ENCODE measurements around the gene KCNH1.

Gene KCNH1

GRCh38 chr1:210741564-210741963, 392.4 kb downstream of the KCNH1 start:
- no peak overlapping the region for H3K27ac ChIP-seq (ENCODE audit: low read depth, low read length)
- H3K4me1 ChIP-seq (ENCODE audit: control insufficient read depth, insufficient read depth, low read length): peaks cover 6% of the 10 kb centered on the region; the same call in 1 of the 2 replicates
- no peak overlapping the region for H3K9ac ChIP-seq (ENCODE audit: low read depth, low read length)
- no peaks in the 10 kb centered on the region for H3K36me3 ChIP-seq (ENCODE audit: control insufficient read depth, insufficient read depth, low read length)
- H3K4me3 ChIP-seq (ENCODE audit: low read depth, low read length): no peak overlapping the region
- H3K27me3 ChIP-seq (ENCODE audit: control insufficient read depth, insufficient read depth, low read length): no peaks in the 10 kb centered on the region
- no peaks in the 10 kb centered on the region for H3K9me3 ChIP-seq (ENCODE audit: control insufficient read depth, insufficient read depth, low read length)

- Histone ChIP-seq H3K9ac (ENCODE audit: low read depth, low read length) (no peak overlapping the region), H3K27ac (ENCODE audit: low read depth, low read length) (no peak overlapping the region), H3K36me3 (ENCODE audit: control insufficient read depth, insufficient read depth, low read length) (no peaks in the 10 kb centered on the region), H3K4me1 (ENCODE audit: control insufficient read depth, insufficient read depth, low read length) (peaks cover 7% of the 10 kb centered on the region; the same call in 1 of the 2 replicates), H3K27me3 (ENCODE audit: control insufficient read depth, insufficient read depth, low read length) (no peaks in the 10 kb centered on the region), H3K4me3 (ENCODE audit: low read depth, low read length) (no peak overlapping the region), H3K9me3 (ENCODE audit: control insufficient read depth, insufficient read depth, low read length) (no peaks in the 10 kb centered on the region)
Measured at GRCh38 chr1:210739627-210740026, 394.3 kb downstream of the KCNH1 start.

- Histone ChIP-seq H3K4me1 (ENCODE audit: control insufficient read depth, insufficient read depth, low read length) (peaks cover 7% of the 10 kb centered on the region; the same call in 1 of the 2 replicates), H3K36me3 (ENCODE audit: control insufficient read depth, insufficient read depth, low read length) (no peaks in the 10 kb centered on the region), H3K27me3 (ENCODE audit: control insufficient read depth, insufficient read depth, low read length) (no peaks in the 10 kb centered on the region), H3K9me3 (ENCODE audit: control insufficient read depth, insufficient read depth, low read length) (no peaks in the 10 kb centered on the region), H3K27ac (ENCODE audit: low read depth, low read length) (no peak overlapping the region), H3K4me3 (ENCODE audit: low read depth, low read length) (no peak overlapping the region), H3K9ac (ENCODE audit: low read depth, low read length) (no peak overlapping the region)
Measured at GRCh38 chr1:210738256-210738655, 395.7 kb downstream of the KCNH1 start.

- H3K27ac ChIP-seq (ENCODE audit: low read depth, low read length): no peak overlapping the region
- no peak overlapping the region for H3K9ac ChIP-seq (ENCODE audit: low read depth, low read length)
- H3K4me3 ChIP-seq (ENCODE audit: low read depth, low read length): no peak overlapping the region
- no peaks in the 10 kb centered on the region for H3K27me3 ChIP-seq (ENCODE audit: control insufficient read depth, insufficient read depth, low read length)
- H3K36me3 ChIP-seq (ENCODE audit: control insufficient read depth, insufficient read depth, low read length): no peaks in the 10 kb centered on the region
- peaks cover 7% of the 10 kb centered on the region; the same call in 1 of the 2 replicates for H3K4me1 ChIP-seq (ENCODE audit: control insufficient read depth, insufficient read depth, low read length)
- no peaks in the 10 kb centered on the region for H3K9me3 ChIP-seq (ENCODE audit: control insufficient read depth, insufficient read depth, low read length)
Measured at GRCh38 chr1:210736713-210737112, 397.2 kb downstream of the KCNH1 start.

GRCh38 chr1:210731597-210731996, 402.4 kb downstream of the KCNH1 start:
- Histone ChIP-seq H3K36me3 (ENCODE audit: control insufficient read depth, insufficient read depth, low read length) (no peaks in the 10 kb centered on the region), H3K27ac (ENCODE audit: low read depth, low read length) (no peak overlapping the region), H3K4me1 (ENCODE audit: control insufficient read depth, insufficient read depth, low read length) (peaks cover 8% of the 10 kb centered on the region; the same call in 1 of the 2 replicates)

GRCh38 chr1:210731193-210731592, 402.8 kb downstream of the KCNH1 start:
- Histone ChIP-seq H3K4me1 (ENCODE audit: control insufficient read depth, insufficient read depth, low read length) (peaks cover 6% of the 10 kb centered on the region; the same call in 1 of the 2 replicates), H3K27ac (ENCODE audit: low read depth, low read length) (no peak overlapping the region), H3K27me3 (ENCODE audit: control insufficient read depth, insufficient read depth, low read length) (no peaks in the 10 kb centered on the region), H3K4me3 (ENCODE audit: low read depth, low read length) (no peak overlapping the region), H3K9me3 (ENCODE audit: control insufficient read depth, insufficient read depth, low read length) (no peaks in the 10 kb centered on the region), H3K36me3 (ENCODE audit: control insufficient read depth, insufficient read depth, low read length) (no peaks in the 10 kb centered on the region), H3K9ac (ENCODE audit: low read depth, low read length) (no peak overlapping the region)

More at GRCh38 chr1:210731597-210731996, 402.4 kb downstream of the KCNH1 start:
- Histone ChIP-seq H3K4me3 (ENCODE audit: low read depth, low read length) (no peak overlapping the region), H3K27me3 (ENCODE audit: control insufficient read depth, insufficient read depth, low read length) (no peaks in the 10 kb centered on the region), H3K9ac (ENCODE audit: low read depth, low read length) (no peak overlapping the region), H3K9me3 (ENCODE audit: control insufficient read depth, insufficient read depth, low read length) (no peaks in the 10 kb centered on the region)

GRCh38 chr1:210730023-210730422, 403.9 kb downstream of the KCNH1 start:
- Histone ChIP-seq H3K4me3 (ENCODE audit: low read depth, low read length) (no peak overlapping the region), H3K9me3 (ENCODE audit: control insufficient read depth, insufficient read depth, low read length) (no peaks in the 10 kb centered on the region), H3K27me3 (ENCODE audit: control insufficient read depth, insufficient read depth, low read length) (no peaks in the 10 kb centered on the region), H3K36me3 (ENCODE audit: control insufficient read depth, insufficient read depth, low read length) (no peaks in the 10 kb centered on the region), H3K9ac (ENCODE audit: low read depth, low read length) (no peak overlapping the region), H3K4me1 (ENCODE audit: control insufficient read depth, insufficient read depth, low read length) (peaks cover 6% of the 10 kb centered on the region; the same call in 1 of the 2 replicates), H3K27ac (ENCODE audit: low read depth, low read length) (no peak overlapping the region)

GRCh38 chr1:210728437-210729149, 405.4 kb downstream of the KCNH1 start:
- H3K36me3 ChIP-seq (ENCODE audit: control insufficient read depth, insufficient read depth, low read length): no peaks in the 10 kb centered on the region
- no peak overlapping the region for H3K4me3 ChIP-seq (ENCODE audit: low read depth, low read length)
- no peak overlapping the region for H3K9ac ChIP-seq (ENCODE audit: low read depth, low read length)
- no peaks in the 10 kb centered on the region for H3K9me3 ChIP-seq (ENCODE audit: control insufficient read depth, insufficient read depth, low read length)
- H3K27ac ChIP-seq (ENCODE audit: low read depth, low read length): no peak overlapping the region
- H3K4me1 ChIP-seq (ENCODE audit: control insufficient read depth, insufficient read depth, low read length): peaks cover 6% of the 10 kb centered on the region; the same call in 1 of the 2 replicates
- no peaks in the 10 kb centered on the region for H3K27me3 ChIP-seq (ENCODE audit: control insufficient read depth, insufficient read depth, low read length)

GRCh38 chr1:210727709-210728108, 406.2 kb downstream of the KCNH1 start:
- no peaks in the 10 kb centered on the region for H3K27me3 ChIP-seq (ENCODE audit: control insufficient read depth, insufficient read depth, low read length)
- H3K4me1 ChIP-seq (ENCODE audit: control insufficient read depth, insufficient read depth, low read length): peaks cover 6% of the 10 kb centered on the region; the same call in 1 of the 2 replicates
- H3K9me3 ChIP-seq (ENCODE audit: control insufficient read depth, insufficient read depth, low read length): no peaks in the 10 kb centered on the region
- no peaks in the 10 kb centered on the region for H3K36me3 ChIP-seq (ENCODE audit: control insufficient read depth, insufficient read depth, low read length)
- no peak overlapping the region for H3K27ac ChIP-seq (ENCODE audit: low read depth, low read length)
- no peak overlapping the region for H3K9ac ChIP-seq (ENCODE audit: low read depth, low read length)
- H3K4me3 ChIP-seq (ENCODE audit: low read depth, low read length): no peak overlapping the region

GRCh38 chr1:210726621-210727020, 407.3 kb downstream of the KCNH1 start:
- H3K4me1 ChIP-seq (ENCODE audit: control insufficient read depth, insufficient read depth, low read length): peaks cover 6% of the 10 kb centered on the region; the same call in 1 of the 2 replicates
- H3K27ac ChIP-seq (ENCODE audit: low read depth, low read length): no peak overlapping the region
- H3K9me3 ChIP-seq (ENCODE audit: control insufficient read depth, insufficient read depth, low read length): no peaks in the 10 kb centered on the region
- H3K27me3 ChIP-seq (ENCODE audit: control insufficient read depth, insufficient read depth, low read length): no peaks in the 10 kb centered on the region
- no peak overlapping the region for H3K9ac ChIP-seq (ENCODE audit: low read depth, low read length)
- H3K4me3 ChIP-seq (ENCODE audit: low read depth, low read length): no peak overlapping the region
- H3K36me3 ChIP-seq (ENCODE audit: control insufficient read depth, insufficient read depth, low read length): no peaks in the 10 kb centered on the region

GRCh38 chr1:210724768-210725167, 409.2 kb downstream of the KCNH1 start:
- Histone ChIP-seq H3K4me1 (ENCODE audit: control insufficient read depth, insufficient read depth, low read length) (0 out of 2 replicates have a peak, but pooled peaks cover under 1% of the 10 kb centered on the region), H3K9ac (ENCODE audit: low read depth, low read length) (no peak overlapping the region), H3K36me3 (ENCODE audit: control insufficient read depth, insufficient read depth, low read length) (no peaks in the 10 kb centered on the region), H3K4me3 (ENCODE audit: low read depth, low read length) (no peak overlapping the region), H3K27me3 (ENCODE audit: control insufficient read depth, insufficient read depth, low read length) (no peaks in the 10 kb centered on the region), H3K27ac (ENCODE audit: low read depth, low read length) (no peak overlapping the region), H3K9me3 (ENCODE audit: control insufficient read depth, insufficient read depth, low read length) (no peaks in the 10 kb centered on the region)
